Measurements from ENCODE around the gene UBE2E1. TPM values are rescaled to one million over a fixed set of nuclear protein-coding genes. Genes with fewer than 3 reads are reported as not detected.

Gene UBE2E1
- total RNA-seq, 2 donors from 2014 or later: 61.4 to 86.9 TPM

DNA sequence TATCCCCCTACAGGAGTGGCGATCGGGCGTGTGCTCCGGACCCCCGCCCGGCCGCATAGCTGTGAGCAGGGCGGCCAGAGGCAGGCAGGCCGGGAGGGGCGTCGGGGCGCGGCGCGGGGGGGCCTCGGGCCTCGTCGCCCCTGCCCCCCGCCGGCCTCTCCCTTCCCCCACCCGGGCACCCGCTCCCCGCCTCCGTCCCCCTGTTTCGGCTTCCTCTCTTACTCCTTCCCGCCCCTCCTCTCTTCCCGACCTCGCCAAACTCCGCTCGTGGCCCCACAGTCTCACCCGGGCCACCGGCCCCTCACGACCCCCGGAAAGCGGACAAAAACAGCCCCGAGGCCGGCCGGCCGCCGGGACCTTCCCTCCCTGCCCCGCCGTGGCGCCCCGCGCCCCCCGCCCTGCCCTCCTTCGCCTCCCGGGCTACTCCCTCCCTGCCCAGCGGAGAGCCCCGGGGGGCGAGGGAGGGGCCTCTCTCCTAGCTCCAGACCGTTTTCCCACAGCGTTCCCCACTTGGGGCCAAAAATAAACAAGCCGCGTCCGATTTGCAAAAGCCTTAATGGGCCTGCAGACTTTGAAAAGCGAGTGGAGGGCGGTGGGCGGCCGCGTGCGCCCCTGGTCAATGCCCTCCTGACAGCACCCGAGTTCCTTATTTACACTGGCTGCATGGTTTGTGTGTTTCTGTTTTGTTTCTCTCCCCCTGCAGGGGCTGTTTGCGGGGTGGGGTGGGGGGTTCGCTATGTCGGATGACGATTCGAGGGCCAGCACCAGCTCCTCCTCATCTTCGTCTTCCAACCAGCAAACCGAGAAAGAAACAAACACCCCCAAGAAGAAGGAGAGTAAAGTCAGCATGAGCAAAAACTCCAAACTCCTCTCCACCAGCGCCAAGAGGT, 1.0 kb downstream of the UBE2E1 start:
- ATAC-seq (replicated peaks): peak; percentile 10

DNA sequence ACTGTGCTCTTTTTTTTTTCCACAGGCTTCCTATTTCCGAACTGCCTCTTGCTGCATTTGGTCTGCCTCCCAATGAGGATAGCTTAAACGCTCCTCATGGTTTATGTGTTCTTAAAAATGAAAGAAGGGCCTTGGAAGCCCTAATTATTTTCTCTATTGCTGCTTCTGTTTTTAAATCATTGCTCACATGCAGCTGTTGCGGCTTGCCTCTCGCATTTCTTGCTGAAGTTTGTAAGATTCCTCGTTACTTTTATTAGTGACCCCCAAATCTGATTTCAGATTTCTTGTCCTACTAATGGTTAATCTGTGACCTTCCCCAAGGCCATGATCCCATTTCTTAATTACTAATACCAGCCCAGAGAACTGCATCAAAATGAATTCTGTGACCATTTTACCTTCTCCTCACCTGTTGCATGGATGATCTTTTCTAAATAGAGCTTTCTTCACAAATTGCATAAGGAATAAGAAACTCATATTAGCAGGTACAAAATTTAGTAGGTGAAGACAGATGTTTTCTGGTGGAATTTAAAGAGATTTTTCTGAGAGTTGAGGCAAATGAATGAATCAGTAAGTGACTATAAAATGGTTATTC, 1.8 kb downstream of the UBE2E1 start:
- no peak for ATAC-seq (replicated peaks)
- H3K4me1 Mint-ChIP-seq: peaks cover 36% of the 10 kb centered on the region
- peaks cover 50% of the 10 kb centered on the region for H3K36me3 Mint-ChIP-seq (ENCODE audit: low read depth)
- no peaks in the 10 kb centered on the region for H3K27me3 Mint-ChIP-seq
- H3K4me3 Mint-ChIP-seq: peak overlapping the region; percentile 90
- no peaks in the 10 kb centered on the region for H3K9me3 Mint-ChIP-seq
- H3K27ac Mint-ChIP-seq: peak overlapping the region; percentile 90

More for the DNA sequence above, 1.0 kb downstream of the UBE2E1 start:
- Mint-ChIP-seq H3K27me3 (no peaks in the 10 kb centered on the region), H3K4me3 (peak overlapping the region; percentile 90), H3K9me3 (no peaks in the 10 kb centered on the region), H3K4me1 (peaks cover 30% of the 10 kb centered on the region), H3K27ac (peak overlapping the region; percentile 90), H3K36me3 (ENCODE audit: low read depth) (peaks cover 42% of the 10 kb centered on the region)

DNA sequence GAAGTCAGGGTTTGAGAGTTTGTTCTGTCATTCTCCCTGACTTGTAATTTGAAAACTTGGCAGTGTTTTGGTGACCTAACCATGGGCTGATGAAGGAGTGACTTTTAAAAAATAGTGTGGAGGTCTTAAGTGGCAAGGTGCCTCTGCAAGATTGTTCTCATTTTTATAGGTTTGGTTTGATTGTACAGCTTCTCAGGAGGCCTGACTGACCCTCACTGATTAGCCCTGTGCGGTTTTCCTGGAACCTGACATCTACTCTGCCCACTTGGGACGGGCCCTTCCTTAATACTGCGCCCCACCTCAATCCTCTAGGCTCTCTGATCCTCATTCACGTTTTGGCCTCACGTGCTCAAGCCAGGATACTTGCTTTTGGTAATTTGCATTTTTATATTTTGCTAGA, 2.8 kb downstream of the UBE2E1 start:
- peak overlapping the region; percentile 90 for H3K4me3 Mint-ChIP-seq
- peaks cover 55% of the 10 kb centered on the region for H3K36me3 Mint-ChIP-seq (ENCODE audit: low read depth)
- no peak for ATAC-seq (replicated peaks)
- no peaks in the 10 kb centered on the region for H3K9me3 Mint-ChIP-seq
- H3K4me1 Mint-ChIP-seq: peaks cover 38% of the 10 kb centered on the region
- no peak overlapping the region for H3K27ac Mint-ChIP-seq
- no peaks in the 10 kb centered on the region for H3K27me3 Mint-ChIP-seq

DNA sequence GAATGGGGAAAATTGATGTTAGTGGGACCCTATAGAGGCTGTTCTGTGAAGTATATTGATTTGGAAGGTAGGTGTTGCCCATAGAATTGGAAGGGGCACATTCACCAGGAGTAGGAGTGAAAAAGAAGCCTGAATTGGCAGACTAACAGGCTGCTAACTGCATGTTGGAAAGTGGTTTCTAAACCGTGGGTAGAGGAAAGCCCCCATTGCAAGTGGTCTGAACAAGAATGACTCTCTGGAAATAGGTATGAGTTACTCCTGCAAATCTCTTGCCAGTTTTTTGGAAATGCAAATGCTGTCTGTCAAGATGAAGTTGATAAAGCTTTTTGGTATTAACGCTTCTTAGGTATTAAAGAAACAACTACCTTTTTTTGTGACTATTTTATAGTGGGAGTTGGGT, 3.5 kb downstream of the UBE2E1 start:
- H3K36me3 Mint-ChIP-seq (ENCODE audit: low read depth): peaks cover 55% of the 10 kb centered on the region
- H3K27ac Mint-ChIP-seq: peak overlapping the region; percentile 96
- no peaks in the 10 kb centered on the region for H3K9me3 Mint-ChIP-seq
- H3K4me3 Mint-ChIP-seq: peak overlapping the region; percentile 90
- ATAC-seq (replicated peaks): peak; percentile 10
- peaks cover 38% of the 10 kb centered on the region for H3K4me1 Mint-ChIP-seq
- no peaks in the 10 kb centered on the region for H3K27me3 Mint-ChIP-seq

DNA sequence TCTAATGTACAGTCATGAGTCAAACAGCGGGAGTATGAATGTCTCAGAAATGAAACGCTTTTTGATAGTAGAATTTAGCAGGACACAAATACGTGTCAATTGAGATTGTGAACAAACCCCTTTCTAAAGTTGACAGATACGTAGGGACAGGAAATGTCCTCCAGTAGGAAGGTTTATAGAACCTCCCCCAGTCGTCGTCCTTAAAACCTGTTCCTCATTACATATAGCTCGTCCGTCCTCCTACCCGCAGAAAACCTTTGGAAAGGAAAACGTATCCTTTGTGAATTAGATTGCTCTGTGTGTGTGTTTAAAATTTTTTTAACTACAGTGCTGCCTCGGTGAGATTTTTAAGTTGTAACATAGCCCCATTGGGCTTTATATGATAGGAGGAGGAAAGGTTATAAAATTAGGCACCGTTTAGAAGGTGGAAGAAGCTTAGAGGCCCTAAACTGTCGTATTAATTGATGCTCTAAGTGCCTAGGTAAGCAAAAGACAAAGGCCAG, 4.1 kb downstream of the UBE2E1 start:
- H3K36me3 Mint-ChIP-seq (ENCODE audit: low read depth): peaks cover 57% of the 10 kb centered on the region
- H3K4me1 Mint-ChIP-seq: peaks cover 38% of the 10 kb centered on the region
- no peaks in the 10 kb centered on the region for H3K9me3 Mint-ChIP-seq
- no peaks in the 10 kb centered on the region for H3K27me3 Mint-ChIP-seq
- H3K4me3 Mint-ChIP-seq: peak overlapping the region; percentile 90
- peak overlapping the region; percentile 96 for H3K27ac Mint-ChIP-seq
- peak; percentile 21 for ATAC-seq (replicated peaks)

DNA sequence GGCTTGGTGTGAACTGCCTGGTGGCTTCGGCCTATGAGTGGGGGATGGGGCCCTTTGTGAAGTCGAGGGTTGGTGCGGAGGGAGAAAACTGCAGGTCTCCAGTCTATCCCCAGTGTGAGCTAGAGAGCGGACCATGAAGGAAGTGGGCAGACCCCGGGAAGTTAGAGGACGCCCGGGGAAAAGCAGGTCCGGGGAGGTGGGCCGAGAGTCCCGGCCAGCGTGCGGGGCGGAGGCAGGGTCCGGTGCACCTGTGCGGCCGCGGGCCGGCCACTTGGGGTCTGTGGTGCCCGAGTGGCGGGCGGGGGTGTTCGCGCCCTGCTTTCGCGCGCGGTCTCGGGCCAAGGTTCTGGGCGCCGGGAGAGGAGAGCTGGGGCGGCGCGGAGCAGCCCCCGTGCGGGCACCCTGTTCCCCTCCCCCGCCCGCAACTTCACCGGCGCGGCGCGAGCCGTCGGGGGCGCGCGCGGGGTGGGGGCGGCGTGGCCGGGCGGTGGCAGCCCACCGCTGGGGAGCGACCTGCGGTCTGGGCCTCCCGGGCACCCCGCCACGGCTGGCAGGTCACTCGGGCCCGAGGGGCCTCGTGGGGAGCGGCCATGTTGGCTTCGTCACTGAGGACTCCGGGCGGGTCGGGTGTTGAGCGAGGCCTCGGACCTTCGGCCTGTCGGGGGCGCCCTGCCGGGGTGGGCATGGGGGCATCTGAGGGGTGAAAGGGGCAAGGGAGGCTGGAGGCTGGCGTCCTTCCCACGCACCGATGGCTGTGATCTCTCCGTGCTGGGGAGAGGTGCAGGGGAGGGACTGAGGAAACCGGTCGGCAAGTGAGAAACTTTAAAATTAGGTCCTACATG, 4.8 kb downstream of the UBE2E1 start:
- Mint-ChIP-seq H3K9me3 (no peaks in the 10 kb centered on the region), H3K27ac (peak overlapping the region; percentile 96), H3K4me1 (peaks cover 36% of the 10 kb centered on the region), H3K27me3 (no peaks in the 10 kb centered on the region), H3K36me3 (ENCODE audit: low read depth) (peaks cover 60% of the 10 kb centered on the region), H3K4me3 (peak overlapping the region; percentile 90)
- peak; percentile 46 for ATAC-seq (replicated peaks)

DNA sequence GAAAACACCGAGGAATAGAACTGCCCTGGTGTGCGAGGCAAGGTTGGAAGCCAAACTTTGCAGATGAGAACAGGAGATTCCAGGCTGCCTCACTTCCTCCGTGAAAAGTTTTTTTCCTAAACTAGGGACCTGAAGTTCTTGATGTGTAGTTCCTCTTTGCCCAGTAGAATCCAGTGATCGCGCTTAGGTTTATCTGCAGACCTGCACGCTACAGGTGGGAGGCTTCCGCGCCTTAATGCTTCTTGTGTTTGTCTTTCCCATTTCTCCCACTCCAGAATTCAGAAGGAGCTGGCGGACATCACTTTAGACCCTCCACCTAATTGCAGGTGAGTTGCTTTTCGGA, 5.4 kb downstream of the UBE2E1 start:
- peak overlapping the region; percentile 96 for H3K27ac Mint-ChIP-seq
- H3K36me3 Mint-ChIP-seq (ENCODE audit: low read depth): peaks cover 54% of the 10 kb centered on the region
- no peaks in the 10 kb centered on the region for H3K27me3 Mint-ChIP-seq
- H3K4me1 Mint-ChIP-seq: peaks cover 37% of the 10 kb centered on the region
- ATAC-seq (replicated peaks): no peak
- no peaks in the 10 kb centered on the region for H3K9me3 Mint-ChIP-seq
- H3K4me3 Mint-ChIP-seq: peak overlapping the region; percentile 90

DNA sequence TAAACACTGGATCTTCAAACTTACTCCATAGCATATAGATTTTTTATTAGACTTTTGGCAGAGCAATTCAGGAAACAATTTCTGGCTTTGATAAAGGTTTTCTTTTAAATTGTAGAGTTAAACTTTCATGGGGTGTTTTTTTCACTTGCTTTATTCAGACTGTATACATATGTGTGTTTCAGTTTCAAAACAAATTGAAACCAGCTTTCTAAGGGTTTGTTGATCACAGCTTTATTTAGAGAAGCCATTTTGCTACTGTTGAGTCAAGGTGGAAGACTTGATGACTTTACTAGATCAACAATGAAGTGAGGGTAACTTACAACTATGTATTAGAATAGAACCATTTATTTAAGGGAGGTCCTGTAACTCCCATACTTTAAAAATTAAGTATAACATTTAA, 6.2 kb downstream of the UBE2E1 start:
- Mint-ChIP-seq H3K4me1 (peaks cover 37% of the 10 kb centered on the region), H3K4me3 (peak overlapping the region; percentile 90), H3K27me3 (no peaks in the 10 kb centered on the region), H3K9me3 (no peaks in the 10 kb centered on the region), H3K36me3 (ENCODE audit: low read depth) (peaks cover 51% of the 10 kb centered on the region), H3K27ac (peak overlapping the region; percentile 96)
- peak; percentile 67 for ATAC-seq (replicated peaks)

DNA sequence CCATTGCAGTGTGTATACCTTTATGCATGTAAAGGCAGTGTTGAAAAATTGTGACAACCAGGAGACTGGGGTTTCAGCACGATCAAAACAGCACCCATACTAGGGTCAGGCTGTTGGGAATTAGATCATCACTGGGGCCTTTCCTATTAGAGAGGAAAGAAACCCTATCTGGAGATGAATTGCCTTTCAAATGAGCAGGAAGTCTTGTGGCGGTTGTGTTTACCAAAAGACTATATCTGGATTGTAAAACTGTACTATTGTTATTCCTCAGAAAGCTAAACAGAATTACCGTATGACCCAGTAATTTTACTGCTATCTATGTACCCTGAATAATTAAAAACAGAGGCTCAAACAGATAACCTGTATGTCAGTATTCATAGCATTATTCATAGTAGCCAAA, 10.1 kb downstream of the UBE2E1 start:
- no peak overlapping the region for H3K27ac Mint-ChIP-seq
- no peaks in the 10 kb centered on the region for H3K9me3 Mint-ChIP-seq
- peak; percentile 47 for ATAC-seq (replicated peaks)
- peaks cover 22% of the 10 kb centered on the region for H3K4me1 Mint-ChIP-seq
- no peak overlapping the region for H3K4me3 Mint-ChIP-seq
- peaks cover 34% of the 10 kb centered on the region for H3K36me3 Mint-ChIP-seq (ENCODE audit: low read depth)
- no peaks in the 10 kb centered on the region for H3K27me3 Mint-ChIP-seq

DNA sequence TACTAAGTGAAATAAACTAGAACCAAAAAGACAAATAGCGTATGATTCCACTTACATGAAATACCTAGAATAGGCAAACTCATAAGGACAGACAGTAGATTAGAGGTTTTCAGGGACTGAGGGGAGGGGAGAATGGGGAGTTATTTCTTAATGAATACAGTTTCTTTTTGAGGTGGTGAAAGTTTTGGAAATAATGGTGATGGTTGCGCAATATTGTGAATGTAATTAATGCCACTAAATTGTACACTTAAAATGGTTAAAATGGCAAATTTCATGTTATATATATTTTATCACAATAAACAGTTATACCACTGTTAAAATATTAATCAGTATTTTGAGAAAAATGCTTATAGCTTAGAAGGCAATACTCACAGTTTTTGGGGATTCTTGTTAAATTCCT, 11.0 kb downstream of the UBE2E1 start:
- peaks cover 34% of the 10 kb centered on the region for H3K36me3 Mint-ChIP-seq (ENCODE audit: low read depth)
- no peaks in the 10 kb centered on the region for H3K27me3 Mint-ChIP-seq
- H3K4me1 Mint-ChIP-seq: peaks cover 29% of the 10 kb centered on the region
- no peaks in the 10 kb centered on the region for H3K9me3 Mint-ChIP-seq
- no peak for ATAC-seq (replicated peaks)
- H3K27ac Mint-ChIP-seq: no peak overlapping the region
- no peak overlapping the region for H3K4me3 Mint-ChIP-seq

DNA sequence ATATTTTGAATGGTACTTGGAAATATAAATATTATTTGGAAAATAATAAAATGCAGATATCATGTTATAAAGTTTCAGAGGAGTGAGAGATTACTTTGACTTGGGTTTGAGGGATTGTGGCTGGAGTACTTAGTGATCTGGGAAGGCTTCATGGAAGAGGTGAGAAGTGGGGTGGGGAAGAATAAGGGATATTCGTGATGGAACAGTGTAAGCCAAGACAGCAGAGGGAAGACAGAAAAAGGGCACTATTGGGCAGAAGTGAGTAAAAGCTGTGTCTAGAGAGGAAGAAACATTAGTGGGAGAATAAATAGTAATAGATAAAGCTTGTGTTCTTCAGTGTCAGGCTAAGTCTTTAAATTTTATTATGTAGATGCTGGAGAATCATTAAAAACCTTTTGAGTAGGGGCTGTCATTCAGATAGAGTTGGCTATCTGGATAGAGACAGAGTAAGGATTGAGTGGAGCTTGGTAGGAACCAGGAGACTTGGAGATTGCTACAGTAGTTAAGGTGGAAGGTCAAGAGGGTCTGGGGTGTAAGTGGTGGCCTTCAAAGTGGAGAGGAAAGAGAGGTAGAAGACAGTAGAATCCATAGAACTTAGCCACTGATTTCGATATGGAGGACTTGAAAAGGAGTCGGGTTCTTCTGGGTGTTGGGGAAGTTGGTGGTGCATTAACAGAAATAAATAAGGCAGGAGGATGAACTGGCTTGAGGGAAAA, 11.9 kb downstream of the UBE2E1 start:
- H3K4me1 Mint-ChIP-seq: peaks cover 24% of the 10 kb centered on the region
- no peak overlapping the region for H3K27ac Mint-ChIP-seq
- no peaks in the 10 kb centered on the region for H3K9me3 Mint-ChIP-seq
- no peak for ATAC-seq (replicated peaks)
- no peaks in the 10 kb centered on the region for H3K27me3 Mint-ChIP-seq
- H3K36me3 Mint-ChIP-seq (ENCODE audit: low read depth): peaks cover 30% of the 10 kb centered on the region
- no peak overlapping the region for H3K4me3 Mint-ChIP-seq

DNA sequence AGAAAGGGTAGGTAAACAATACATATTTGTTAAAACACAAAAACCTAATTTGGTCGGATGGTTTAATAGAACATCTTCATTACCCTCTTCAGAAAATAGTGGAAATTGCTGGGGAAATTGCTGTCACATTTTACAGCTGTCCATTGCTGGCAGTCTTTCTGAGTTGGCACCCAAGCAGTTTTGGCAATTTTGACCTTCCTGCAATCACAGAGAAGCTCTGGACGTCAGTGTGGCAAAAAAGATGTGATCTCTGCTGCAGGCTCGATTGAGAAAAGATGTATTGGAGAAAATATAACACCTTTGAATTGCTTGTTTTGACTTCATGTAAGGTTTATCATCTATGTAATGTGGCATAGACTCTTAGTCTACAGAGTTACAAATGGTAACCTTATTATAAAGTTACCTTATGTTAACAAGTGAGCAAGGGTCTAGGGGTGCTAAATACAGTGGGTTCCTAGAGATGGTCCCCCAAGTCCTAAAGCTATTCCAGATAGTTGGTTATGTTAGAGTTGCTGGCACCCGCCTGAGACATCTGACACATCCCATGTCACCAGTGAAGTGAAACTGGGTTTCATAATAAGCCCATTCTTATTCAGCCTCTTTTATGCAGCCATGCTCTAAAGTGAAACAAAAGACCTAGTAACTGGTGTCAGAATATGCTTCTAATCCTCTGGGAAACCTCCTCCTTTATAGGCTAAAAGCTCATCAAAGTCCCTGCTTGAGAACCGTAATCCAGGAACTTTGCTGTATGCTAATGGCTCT, 14.0 kb downstream of the UBE2E1 start:
- Mint-ChIP-seq H3K4me1 (peaks cover 24% of the 10 kb centered on the region), H3K36me3 (ENCODE audit: low read depth) (peaks cover 30% of the 10 kb centered on the region), H3K27ac (no peak overlapping the region), H3K27me3 (no peaks in the 10 kb centered on the region), H3K4me3 (no peak overlapping the region), H3K9me3 (no peaks in the 10 kb centered on the region)
- peak; percentile 54 for ATAC-seq (replicated peaks)

DNA sequence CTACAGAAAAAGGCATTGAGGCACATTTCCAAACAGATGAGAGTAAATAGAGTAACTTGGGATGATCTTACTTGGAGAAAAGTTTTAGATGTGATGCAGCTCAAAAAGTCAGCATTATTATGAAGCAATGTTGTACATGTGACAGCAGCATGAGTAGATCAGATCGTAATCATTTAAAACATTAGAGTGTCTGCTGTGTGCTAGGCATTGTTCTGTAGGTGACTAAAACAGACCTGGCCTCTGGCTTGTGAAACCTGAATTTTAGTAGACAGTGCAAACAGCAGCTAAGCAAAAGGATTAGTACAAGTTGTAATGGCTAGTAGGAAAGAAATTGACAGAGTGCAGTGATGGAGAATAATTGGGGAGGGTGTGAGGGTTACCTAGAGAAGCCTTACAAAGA, 15.1 kb downstream of the UBE2E1 start:
- no peaks in the 10 kb centered on the region for H3K27me3 Mint-ChIP-seq
- H3K4me1 Mint-ChIP-seq: peaks cover 26% of the 10 kb centered on the region
- peaks cover 29% of the 10 kb centered on the region for H3K36me3 Mint-ChIP-seq (ENCODE audit: low read depth)
- ATAC-seq (replicated peaks): no peak
- H3K4me3 Mint-ChIP-seq: no peak overlapping the region
- H3K9me3 Mint-ChIP-seq: no peaks in the 10 kb centered on the region
- H3K27ac Mint-ChIP-seq: peak overlapping the region; percentile 13

Measured in activated T-helper 17 cell treated with anti-CD3 and anti-CD28 coated beads, Interleukin-2, amount 50 U/mL, for 72 hours (primary cell).